Measurements from ENCODE around the gene JOSD2.
A peak's percentile ranks its signal among the peaks of the same experiment; 100 is the strongest.

Gene JOSD2

GRCh38 chr19:50488389-50489194, 22.4 kb downstream of the JOSD2 start:
- intact Hi-C loops (cut with micrococcal nuclease) = no loop called here
- H3K27ac Mint-ChIP-seq = peak overlapping the region; percentile 83
- H3K27me3 Mint-ChIP-seq = peaks cover 3% of the 10 kb centered on the region
- H3K36me3 Mint-ChIP-seq (ENCODE audit: low read depth) = peaks cover 27% of the 10 kb centered on the region
- H3K4me1 Mint-ChIP-seq (ENCODE audit: low read depth) = peaks cover 67% of the 10 kb centered on the region
- H3K4me3 Mint-ChIP-seq = peak overlapping the region; percentile 62
- H3K9me3 Mint-ChIP-seq = peaks cover 14% of the 10 kb centered on the region

GRCh38 chr19:50486823-50487515, 24.0 kb downstream of the JOSD2 start:
- Mint-ChIP-seq H3K36me3 (ENCODE audit: low read depth) (peaks cover 44% of the 10 kb centered on the region), H3K4me1 (ENCODE audit: low read depth) (peaks cover 58% of the 10 kb centered on the region), H3K27ac (peak overlapping the region; percentile 83), H3K4me3 (peak overlapping the region; percentile 8), H3K9me3 (peaks cover 14% of the 10 kb centered on the region), H3K27me3 (peaks cover 3% of the 10 kb centered on the region)
- intact Hi-C loops (cut with micrococcal nuclease) = no loop called here

GRCh38 chr19:50485284-50485955, 25.6 kb downstream of the JOSD2 start:
- intact Hi-C loops (cut with micrococcal nuclease) = no loop called here
- peaks cover 48% of the 10 kb centered on the region for H3K4me1 Mint-ChIP-seq (ENCODE audit: low read depth)
- H3K4me3 Mint-ChIP-seq = no peak overlapping the region
- no peaks in the 10 kb centered on the region for H3K27me3 Mint-ChIP-seq
- H3K27ac Mint-ChIP-seq = no peak overlapping the region
- H3K9me3 Mint-ChIP-seq = peaks cover 14% of the 10 kb centered on the region
- peaks cover 55% of the 10 kb centered on the region for H3K36me3 Mint-ChIP-seq (ENCODE audit: low read depth)

GRCh38 chr19:50482916-50483315, 28.1 kb downstream of the JOSD2 start:
- peaks cover 7% of the 10 kb centered on the region for H3K9me3 Mint-ChIP-seq
- no peaks in the 10 kb centered on the region for H3K27me3 Mint-ChIP-seq
- peaks cover 77% of the 10 kb centered on the region for H3K36me3 Mint-ChIP-seq (ENCODE audit: low read depth)
- no peak overlapping the region for H3K27ac Mint-ChIP-seq
- intact Hi-C loops (cut with micrococcal nuclease) = no loop called here
- H3K4me1 Mint-ChIP-seq (ENCODE audit: low read depth) = peaks cover 26% of the 10 kb centered on the region
- no peak overlapping the region for H3K4me3 Mint-ChIP-seq

GRCh38 chr19:50482271-50482855, 28.6 kb downstream of the JOSD2 start:
- intact Hi-C loops (cut with micrococcal nuclease) = no loop called here
- peaks cover 83% of the 10 kb centered on the region for H3K36me3 Mint-ChIP-seq (ENCODE audit: low read depth)
- peaks cover 26% of the 10 kb centered on the region for H3K4me1 Mint-ChIP-seq (ENCODE audit: low read depth)
- H3K9me3 Mint-ChIP-seq = peaks cover 2% of the 10 kb centered on the region
- no peak overlapping the region for H3K27ac Mint-ChIP-seq
- no peaks in the 10 kb centered on the region for H3K27me3 Mint-ChIP-seq
- H3K4me3 Mint-ChIP-seq = no peak overlapping the region

- Mint-ChIP-seq H3K4me3 (no peak overlapping the region), H3K9me3 (no peaks in the 10 kb centered on the region), H3K36me3 (ENCODE audit: low read depth) (peaks cover 89% of the 10 kb centered on the region), H3K27ac (peak overlapping the region; percentile 11), H3K27me3 (no peaks in the 10 kb centered on the region), H3K4me1 (ENCODE audit: low read depth) (peaks cover 25% of the 10 kb centered on the region)
- intact Hi-C loops (cut with micrococcal nuclease) = no loop called here
These were observed 29.4 kb downstream of the JOSD2 start for GRCh38 chr19:50481351-50482149.

- Mint-ChIP-seq H3K4me1 (ENCODE audit: low read depth) (peaks cover 26% of the 10 kb centered on the region), H3K27ac (peak overlapping the region; percentile 11), H3K27me3 (peaks cover under 1% of the 10 kb centered on the region), H3K4me3 (no peak overlapping the region), H3K9me3 (no peaks in the 10 kb centered on the region), H3K36me3 (ENCODE audit: low read depth) (peaks cover 89% of the 10 kb centered on the region)
- intact Hi-C loops (cut with micrococcal nuclease) = no loop called here
These were observed 30.5 kb downstream of the JOSD2 start for GRCh38 chr19:50480281-50481111.

GRCh38 chr19:50479761-50480251, 31.2 kb downstream of the JOSD2 start:
- H3K9me3 Mint-ChIP-seq = no peaks in the 10 kb centered on the region
- peaks cover 4% of the 10 kb centered on the region for H3K27me3 Mint-ChIP-seq
- intact Hi-C loops (cut with micrococcal nuclease) = no loop called here
- H3K4me1 Mint-ChIP-seq (ENCODE audit: low read depth) = peaks cover 20% of the 10 kb centered on the region
- no peak overlapping the region for H3K4me3 Mint-ChIP-seq
- H3K27ac Mint-ChIP-seq = no peak overlapping the region
- H3K36me3 Mint-ChIP-seq (ENCODE audit: low read depth) = peaks cover 82% of the 10 kb centered on the region

GRCh38 chr19:50478901-50479715, 31.9 kb downstream of the JOSD2 start:
- Mint-ChIP-seq H3K4me1 (ENCODE audit: low read depth) (peaks cover 20% of the 10 kb centered on the region), H3K36me3 (ENCODE audit: low read depth) (peaks cover 75% of the 10 kb centered on the region), H3K4me3 (no peak overlapping the region), H3K9me3 (no peaks in the 10 kb centered on the region), H3K27ac (no peak overlapping the region), H3K27me3 (peaks cover 4% of the 10 kb centered on the region)
- intact Hi-C loops (cut with micrococcal nuclease) = no loop called here

GRCh38 chr19:50477751-50478515, 33.1 kb downstream of the JOSD2 start:
- Mint-ChIP-seq H3K4me1 (ENCODE audit: low read depth) (peaks cover 20% of the 10 kb centered on the region), H3K4me3 (peak overlapping the region; percentile 93), H3K27me3 (peaks cover 5% of the 10 kb centered on the region), H3K27ac (peak overlapping the region; percentile 88), H3K9me3 (no peaks in the 10 kb centered on the region), H3K36me3 (ENCODE audit: low read depth) (peaks cover 66% of the 10 kb centered on the region)
- intact Hi-C loops (cut with micrococcal nuclease) = no loop called here

GRCh38 chr19:50476907-50477238, 34.1 kb downstream of the JOSD2 start:
- peak overlapping the region; percentile 88 for H3K27ac Mint-ChIP-seq
- peak overlapping the region; percentile 93 for H3K4me3 Mint-ChIP-seq
- peaks cover 5% of the 10 kb centered on the region for H3K27me3 Mint-ChIP-seq
- no peaks in the 10 kb centered on the region for H3K9me3 Mint-ChIP-seq
- peaks cover 56% of the 10 kb centered on the region for H3K36me3 Mint-ChIP-seq (ENCODE audit: low read depth)
- peaks cover 20% of the 10 kb centered on the region for H3K4me1 Mint-ChIP-seq (ENCODE audit: low read depth)
- intact Hi-C loops (cut with micrococcal nuclease) = loop anchor here (1.0 kb wide), 2 partner anchors 34 to 148 kb away; partner anchors contain the start of genes JOSD2 and KCNC3

Measured in dendritic cell treated with granulocyte-macrophage colony-stimulating factor and Interleukin-4, amounts not matched to agents 40 ng/mL and 50 ng/mL, for 4 days (primary cell).